NCI-H2227 (cell line): ENCODE results near the gene NUP214.

Experiments used
- DNase-seq: peaks from one replicate; lab custom pipeline; 2025; ENCODE audit not compliant: unreplicated experiment; lab: John Stamatoyannopoulos, UW

Gene NUP214

DNA sequence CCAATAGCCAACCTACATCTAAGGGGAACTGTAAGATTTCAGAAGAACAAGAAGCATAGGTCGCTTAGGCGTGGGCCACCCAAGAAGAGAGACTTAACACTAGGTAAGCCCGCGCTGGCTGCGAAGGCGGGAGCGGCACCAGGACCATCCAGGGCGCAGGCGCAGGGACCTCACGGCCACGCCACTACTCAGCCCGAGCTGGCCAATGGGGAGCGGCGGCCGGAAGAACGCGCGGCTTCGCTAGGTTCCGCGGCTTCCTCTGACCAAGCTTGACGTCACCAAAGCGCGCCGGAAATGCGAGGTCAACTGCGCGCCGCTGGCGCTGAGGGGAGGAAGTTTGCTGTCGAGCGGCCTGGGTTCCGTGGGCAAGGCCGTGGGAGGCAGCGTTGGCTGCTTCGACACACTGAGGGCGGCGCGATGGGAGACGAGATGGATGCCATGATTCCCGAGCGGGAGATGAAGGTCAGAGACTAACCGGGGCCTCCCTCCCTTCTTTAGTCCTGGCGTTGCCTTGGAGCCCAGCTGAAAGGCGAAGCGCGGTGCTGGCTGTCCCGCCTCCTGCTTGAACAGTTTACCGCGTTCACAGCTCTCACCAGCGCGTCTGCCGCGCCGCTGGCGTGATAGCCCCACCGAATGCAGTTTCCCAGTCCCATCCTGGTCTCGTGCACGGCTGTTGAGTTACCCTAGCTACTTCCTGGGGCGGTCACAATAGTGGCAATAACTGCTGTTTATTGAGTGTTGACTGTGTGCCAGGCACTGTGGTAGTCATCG lies at the start of gene NUP214:
NUP214 (plus strand) TSS at position 299 of the 771 bp plus-strand sequence; CDS start at position 418, 119 bp downstream.
- peak; percentile 98 for DNase-seq

DNA sequence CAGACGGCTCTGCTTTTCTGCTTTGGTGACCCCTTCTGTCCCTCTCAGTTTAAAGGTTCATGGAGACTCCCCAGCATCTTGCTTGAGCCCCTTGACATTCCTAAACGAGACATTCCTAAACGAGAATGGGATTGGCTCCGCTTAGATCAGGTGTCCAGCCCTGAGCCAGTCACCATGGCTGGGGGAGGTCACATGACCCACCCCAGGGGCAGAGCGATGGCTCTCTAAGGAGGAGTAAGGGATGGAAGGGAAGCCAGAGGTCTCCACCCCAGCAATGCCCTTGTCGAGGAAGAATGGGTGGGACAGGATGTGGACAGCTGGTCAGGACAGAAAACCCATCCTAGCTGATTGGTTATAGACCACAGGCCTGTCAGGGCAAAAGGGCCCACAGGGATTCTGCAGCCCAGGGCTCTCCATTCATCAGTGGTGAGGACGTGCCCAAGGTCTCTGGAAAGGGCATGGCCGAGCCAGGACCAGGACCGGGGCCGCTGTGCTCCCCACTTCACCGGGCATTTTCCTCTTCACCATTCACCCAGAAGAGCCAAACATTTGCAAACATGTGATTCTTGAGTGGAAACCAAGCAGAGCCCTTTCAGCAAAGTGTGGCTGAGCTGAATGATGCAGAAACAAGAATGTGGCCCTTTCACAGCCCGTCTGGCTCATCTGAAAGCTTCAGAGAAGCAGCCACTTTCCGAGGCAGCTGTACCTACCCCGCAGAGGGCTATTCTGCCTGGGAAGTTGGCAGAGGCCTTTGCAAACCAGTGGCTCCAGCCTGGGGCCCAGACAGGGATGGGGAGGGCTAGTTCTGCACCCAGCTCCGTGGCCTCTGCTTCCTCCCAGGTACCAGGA lies 48.8 kb upstream of the NUP214 start:
- DNase-seq = no peak

DNA sequence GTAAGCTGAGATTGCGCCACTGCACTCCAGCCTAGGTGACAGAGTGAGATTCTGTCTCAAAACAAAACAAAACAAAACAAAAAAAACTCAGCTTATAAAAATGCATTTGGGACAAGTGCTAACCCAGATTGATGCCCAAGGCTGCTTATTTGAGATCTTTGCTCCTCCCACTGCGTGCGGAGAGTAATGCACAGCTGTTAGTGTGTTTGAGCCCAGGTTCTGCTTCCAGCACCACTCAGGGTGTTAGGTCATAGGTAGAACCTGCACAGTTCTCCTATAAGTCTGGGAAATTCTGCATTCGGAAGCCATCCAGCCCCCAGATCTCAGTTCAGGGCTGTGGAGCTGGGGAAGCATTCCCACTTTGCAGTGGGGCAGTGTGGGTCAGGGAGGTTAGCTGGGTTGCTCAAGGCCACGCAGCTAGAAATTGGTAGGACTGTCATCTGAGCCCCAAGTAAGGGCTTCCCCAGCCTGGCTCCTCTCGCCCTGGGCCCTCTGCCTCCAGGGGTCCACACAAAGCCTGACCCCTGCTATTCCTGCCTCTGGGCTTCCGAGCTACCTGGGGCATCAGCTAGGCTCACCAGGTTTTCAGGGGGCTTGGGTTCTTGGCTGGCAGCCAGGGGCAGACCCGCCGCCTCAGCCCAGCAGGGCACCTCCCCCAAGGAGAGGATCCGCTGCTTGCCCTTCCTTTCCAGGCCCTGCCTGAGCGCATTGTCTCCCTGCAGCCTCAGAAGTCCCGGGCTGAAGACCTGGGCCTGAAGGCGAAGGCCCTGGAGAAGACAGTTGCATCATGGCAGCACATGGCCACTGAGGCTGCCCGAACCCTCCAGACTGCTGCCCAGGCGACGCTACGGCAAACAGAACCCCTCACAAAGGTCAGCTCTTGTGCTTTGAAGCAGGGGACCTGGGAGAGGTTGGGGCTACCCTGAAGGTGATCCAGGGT lies 46.7 kb upstream of the NUP214 start:
- no peak for DNase-seq

DNA sequence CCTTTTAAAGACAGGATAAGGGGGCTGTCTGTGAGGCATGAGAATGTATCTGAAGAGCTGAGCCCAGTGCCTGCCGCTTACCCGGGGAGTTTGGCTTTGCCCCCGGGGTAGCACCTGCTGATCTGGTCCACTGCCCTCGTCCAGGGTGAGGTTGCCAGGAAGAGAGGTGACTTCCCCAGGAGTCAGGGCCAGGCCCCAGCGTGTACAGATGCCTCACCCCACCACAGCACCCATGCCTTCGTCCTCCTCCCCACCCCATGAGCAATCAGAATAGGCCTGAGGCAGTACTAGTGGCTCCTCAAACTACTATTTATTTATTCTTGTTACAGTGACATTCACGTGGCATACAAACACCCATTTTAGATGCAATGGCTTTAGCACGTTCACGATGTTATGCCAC lies 44.8 kb upstream of the NUP214 start:
- no peak for DNase-seq

DNA sequence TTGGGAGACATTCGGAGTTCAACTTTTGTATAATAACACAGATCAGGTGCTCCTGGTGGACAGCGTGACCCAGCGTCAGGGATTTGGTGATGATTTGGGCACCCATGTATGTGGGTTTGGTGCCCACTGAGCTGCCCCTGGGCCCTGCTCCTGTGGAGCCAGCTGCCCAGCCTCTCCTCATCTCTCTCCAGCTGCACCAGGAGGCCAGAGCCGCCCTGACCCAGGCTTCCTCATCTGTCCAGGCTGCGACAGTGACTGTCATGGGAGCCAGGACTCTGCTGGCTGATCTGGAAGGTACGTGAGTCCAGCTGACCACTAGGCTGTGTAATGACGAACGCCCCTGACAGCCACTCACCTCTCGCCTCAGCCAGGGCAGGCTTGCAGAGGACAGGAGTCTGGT lies 43.5 kb upstream of the NUP214 start:
- no peak for DNase-seq

DNA sequence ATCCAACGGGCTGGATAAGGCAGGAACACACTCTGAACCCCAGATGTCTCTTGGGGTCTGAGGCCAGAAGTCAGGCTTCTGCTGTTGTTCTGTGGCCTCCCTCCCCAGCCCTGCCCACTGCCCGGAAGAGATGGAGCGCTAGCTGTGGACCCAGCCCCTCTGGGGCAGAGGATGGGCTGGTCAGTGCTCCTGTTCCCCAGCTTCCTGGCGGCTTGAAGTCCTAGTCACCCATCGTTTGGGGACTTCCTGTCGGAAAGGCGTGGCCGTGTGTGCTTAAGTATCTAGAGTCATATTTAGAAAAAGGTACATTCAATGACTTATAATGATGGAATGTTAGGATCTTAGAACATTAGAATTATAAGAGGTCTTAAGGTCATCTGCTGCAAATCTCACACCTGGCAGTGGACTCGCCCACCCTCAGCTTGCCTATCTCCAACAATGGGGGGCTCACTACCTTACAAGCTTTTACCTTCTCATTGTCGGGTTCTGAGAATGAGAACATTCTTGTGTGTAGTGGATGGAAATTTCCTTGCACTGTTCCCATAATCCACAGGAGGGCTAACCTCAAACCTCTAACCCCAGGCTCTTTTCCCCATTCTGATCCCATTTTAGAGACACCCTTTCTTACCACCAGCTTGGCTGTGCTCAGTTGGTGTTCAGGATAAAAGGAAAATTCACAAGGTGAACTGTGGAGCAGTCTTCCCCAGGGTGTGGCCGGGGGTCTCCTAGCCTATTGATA lies 42.4 kb upstream of the NUP214 start:
- DNase-seq = no peak

DNA sequence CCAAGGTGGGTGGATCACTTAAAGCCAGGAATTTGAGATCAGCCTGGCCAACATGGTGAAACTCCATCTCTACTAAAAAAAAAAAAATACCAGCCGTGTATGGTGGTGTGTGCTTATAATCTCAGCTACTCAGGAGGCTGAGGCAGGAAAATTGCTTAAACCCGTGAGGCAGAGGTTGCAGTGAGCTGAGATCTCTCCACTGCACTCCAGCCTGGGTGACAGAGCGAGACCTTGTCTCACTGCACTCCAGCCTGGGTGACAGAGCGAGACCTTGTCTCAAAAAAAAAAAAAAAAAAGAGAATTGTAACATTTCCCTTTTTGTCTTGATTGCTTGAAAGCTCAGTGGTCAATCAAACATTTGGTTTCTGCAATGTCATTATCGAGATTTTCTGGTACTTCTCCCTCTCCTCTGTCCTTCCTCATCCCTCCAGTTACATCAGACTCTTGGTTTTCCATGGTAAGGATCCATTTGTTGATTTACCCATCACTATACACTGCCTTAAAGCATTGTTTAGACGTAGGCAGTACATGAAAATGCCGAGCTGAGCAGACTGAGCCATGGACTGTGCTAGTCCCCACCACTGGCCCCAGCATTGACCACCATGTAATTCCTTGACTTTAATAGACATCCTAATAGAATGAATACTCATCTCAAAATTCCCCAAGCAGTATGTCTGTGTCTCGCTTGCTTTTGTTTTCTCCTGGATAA lies 40.6 kb upstream of the NUP214 start:
- no peak for DNase-seq

DNA sequence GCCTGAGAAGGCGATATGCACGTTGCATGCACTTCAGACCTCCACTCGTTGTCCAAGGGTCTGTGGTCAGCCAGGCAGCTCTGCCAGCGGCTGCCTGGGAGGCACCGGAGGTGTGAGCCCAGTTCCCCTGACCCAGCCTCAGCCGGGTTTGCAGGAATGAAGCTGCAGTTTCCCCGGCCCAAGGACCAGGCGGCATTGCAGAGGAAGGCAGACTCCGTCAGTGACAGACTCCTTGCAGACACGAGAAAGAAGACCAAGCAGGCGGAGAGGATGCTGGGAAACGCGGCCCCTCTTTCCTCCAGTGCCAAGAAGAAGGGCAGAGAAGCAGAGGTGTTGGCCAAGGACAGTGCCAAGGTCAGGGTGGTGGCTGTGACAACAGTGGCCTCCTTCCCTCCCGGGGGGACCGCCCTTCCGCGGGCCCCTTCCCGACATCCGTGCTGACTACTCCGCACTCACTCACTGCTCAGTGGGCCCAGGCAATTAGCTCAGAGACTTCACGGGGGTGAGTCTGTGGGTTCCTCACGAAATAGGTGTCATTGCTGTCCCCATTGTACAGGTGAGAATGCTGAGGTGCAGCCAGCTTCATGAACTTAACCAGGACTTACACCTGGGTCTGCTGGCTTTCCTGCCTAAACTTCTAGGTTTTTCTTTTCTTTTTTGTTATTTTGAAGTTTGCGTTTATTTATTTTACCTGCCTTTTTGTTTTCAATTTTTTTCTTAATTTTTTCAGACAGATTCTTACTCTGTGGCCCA lies 39.8 kb upstream of the NUP214 start:
- no peak for DNase-seq

DNA sequence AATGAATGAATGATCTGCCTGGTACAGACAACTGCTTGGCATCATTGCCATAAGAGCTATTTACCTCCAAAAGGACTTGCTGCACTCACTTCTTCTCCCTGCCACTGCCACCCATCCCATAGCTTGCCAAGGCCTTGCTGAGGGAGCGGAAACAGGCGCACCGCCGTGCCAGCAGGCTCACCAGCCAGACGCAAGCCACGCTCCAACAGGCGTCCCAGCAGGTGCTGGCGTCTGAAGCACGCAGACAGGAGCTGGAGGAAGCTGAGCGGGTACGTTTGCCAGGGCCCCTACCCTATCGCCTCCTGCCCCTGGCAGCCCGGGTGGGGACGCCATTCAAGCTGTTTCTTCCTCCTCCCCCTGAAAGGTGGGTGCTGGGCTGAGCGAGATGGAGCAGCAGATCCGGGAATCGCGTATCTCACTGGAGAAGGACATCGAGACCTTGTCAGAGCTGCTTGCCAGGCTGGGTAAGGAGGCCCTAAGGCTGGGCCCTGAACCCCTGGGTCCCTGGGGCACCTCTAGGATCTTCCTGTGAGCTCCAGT lies 38.0 kb upstream of the NUP214 start:
- DNase-seq = no peak

DNA sequence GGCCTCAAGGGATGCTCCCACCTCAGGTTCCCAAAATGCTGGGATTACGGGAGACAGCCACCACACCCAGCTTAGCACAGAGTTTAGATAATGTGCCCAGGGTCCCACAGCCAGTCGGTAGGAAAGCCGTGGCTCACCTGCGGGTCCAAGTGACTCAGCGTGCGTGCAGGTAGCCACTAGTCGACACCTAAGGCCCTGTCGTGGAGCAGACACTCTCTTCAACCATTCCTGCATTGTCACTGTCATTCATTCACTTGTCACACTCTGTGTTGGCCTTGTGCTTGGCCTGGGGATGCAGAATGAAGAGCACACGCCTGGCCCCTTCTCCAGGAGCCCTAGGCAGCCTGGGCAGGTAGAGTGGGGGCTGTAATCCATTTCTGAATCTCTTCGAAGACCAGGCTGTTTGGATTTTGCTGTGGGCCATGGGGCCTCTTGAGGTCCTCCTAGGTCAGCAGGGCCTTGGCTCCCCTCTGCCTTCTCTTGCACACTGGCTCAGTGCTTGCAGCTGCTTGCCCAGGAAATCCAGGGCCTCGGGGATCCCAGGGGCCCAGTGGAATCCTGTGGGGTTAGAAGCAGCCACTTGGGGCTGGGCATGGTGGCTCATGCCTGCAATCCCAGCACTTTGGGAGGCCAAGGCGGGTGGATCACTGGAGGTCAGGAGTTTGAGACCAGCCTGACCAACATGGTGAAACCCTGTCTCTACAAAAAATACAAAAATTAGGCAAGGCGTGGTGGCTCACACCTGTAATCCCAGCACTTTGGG lies 35.2 kb upstream of the NUP214 start:
- no peak for DNase-seq

DNA sequence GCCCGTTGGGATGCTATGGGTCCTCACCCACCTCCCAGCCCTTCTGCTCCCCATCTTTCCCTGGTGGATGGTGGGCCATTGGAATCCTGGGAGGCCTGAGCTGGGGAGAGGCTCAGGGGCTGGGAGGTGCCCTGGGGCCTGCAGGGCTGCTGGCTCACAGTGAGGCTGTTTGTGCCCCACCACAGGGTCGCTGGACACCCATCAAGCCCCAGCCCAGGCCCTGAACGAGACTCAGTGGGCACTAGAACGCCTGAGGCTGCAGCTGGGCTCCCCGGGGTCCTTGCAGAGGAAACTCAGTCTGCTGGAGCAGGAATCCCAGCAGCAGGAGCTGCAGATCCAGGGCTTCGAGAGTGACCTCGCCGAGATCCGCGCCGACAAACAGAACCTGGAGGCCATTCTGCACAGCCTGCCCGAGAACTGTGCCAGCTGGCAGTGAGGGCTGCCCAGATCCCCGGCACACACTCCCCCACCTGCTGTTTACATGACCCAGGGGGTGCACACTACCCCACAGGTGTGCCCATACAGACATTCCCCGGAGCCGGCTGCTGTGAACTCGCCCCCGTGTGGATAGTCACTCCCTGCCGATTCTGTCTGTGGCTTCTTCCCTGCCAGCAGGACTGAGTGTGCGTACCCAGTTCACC lies 33.9 kb upstream of the NUP214 start:
- no peak for DNase-seq

DNA sequence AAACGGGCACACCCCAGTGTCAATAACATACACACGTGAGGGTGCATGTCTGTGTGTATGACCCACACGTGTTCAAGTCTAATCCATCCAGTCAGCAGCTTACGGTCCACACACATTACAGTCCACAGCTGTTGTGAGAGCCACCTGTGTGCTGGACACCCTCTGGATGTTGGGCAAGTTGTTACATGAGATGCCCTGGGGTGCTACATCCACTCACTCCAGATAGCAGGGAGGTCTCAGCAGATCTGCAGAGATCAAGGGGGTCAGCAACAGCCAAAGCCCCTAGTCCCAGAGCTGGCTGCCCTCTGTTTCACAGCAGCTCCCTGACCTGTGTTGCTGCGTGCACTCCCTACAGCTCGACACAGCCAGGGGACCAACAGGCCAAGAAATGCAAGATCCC lies 33.4 kb upstream of the NUP214 start:
- DNase-seq = no peak

DNA sequence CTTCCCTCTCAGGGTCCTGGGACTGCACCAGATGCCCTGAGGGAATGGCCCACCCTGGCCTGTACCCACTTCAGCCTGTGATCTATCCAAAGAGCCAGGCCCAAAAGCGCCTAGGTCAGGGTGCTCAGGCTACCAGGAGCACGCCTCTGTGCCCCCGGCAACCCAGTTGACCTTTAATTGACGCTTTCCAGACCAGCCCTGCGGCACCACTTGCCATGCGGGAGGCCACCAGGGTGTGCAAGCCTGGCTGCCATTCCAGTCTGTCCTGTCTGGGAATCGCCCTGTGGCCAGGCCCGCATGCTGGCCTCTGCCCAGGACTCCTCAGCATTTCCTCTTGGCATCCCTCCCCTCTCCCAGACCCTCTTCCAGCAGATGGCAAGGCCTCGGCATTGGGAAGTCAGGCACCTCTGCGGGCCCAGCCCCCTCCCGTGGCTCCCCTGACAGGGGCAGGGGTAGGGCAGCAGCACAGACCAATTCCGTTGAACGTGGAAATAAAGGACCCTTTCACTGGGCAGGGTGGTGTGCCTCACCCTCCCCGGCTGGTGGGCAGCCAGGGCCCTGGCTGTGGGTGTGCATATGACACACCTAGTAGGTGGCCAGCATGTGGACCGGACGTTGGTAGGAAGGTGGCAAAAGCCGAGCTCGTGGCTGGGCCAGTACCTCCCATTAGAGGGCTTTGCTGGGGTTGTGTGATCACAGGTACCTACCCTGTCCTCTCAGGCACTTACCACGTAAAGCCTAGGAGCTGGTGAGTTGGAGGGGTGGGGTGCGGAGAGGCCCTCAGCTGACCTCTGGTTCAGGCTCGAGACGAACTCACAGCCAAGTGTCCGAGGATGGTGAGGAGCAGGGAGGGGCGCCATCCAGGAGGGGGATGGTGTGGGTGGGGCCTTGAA lies 32.6 kb upstream of the NUP214 start:
- no peak for DNase-seq

DNA sequence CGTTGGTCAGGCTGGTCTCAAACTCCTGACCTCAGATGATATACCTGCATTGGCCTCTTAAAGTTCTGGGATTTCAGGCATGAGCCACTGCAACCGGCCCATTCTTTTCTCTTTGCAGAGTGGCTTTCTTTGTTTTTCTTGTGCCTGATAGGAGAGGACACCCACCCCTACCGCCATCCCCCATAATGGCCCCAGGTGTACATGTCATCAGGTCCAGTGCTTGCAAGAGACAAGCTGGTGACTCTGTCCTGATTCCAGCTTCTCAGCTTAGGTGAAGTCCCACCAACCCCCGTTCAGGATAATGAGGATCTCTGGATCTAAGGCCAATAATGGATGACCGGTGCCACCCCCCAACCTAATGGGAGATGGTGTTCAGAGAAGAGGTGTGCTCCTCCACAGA lies 31.4 kb upstream of the NUP214 start:
- no peak for DNase-seq

DNA sequence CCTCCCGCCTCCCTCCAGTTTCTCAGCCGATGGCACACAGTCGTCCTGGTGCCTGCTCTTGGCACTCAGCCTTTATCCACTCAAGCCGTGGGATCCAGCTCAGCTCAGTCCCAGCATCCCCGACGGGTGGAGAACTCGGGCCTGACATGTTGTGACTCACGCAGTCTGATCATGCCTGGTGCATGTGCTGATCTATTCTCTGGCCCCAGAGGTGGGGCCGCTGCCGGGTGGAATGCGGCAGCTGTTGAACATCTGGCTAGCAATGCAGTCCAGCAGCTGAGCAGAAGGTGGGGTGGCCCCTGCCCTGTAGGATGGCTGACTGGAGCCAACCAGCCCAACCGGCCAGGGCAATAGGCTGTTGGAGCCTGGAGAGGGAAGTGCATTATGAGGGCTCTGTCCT lies 30.8 kb upstream of the NUP214 start:
- DNase-seq = no peak

DNA sequence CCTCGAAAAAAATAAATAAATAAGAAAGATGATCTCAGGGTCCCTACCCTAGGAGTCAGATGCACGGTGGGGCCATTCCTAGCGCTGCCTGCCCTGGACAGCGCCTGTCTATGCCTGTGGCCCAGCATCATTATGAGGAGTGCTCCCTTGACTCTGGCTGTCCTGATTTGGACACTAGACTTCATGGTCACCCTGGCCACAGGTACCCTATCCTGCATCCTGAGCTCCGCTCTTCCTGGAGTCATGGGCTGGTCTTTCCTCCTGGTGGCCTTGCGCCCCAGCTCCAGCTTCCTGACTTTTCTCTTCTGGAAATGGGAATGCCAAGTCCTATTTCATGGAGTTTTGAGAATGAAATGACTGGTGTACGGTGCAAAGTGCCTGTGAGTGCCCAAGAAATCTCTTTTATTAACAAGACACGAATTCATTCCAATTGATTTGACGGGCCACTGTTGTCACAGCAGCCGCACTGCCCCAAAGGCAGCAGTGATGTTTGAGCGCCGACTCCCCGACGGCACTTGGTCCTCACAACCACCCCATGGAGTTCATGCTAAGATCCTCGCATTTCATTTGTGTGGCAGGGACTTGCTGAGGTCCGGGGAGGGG lies 29.6 kb upstream of the NUP214 start:
- no peak for DNase-seq
